HCT116 (cell line): ENCODE results near the gene ANKRD10. TPM values are rescaled to one million over a fixed set of nuclear protein-coding genes. Genes with fewer than 3 reads are reported as not detected.

Experiments used
- ATAC-seq: fragments of 200-7000 bp; cut with Tn5 transposase; 2 replicates; pipeline ENCODE4 v1.9.1; 2020; ENCODE audit warnings: mild to moderate bottlenecking, moderate library complexity
- BruUV-seq: library from RNA; stranded (reverse); fragments of 400-500 nt; replicated peaks from 2 replicates; lab custom pipeline; 2021; lab: Mats Ljungman, UMichigan
- CTCF ChIA-PET: fragments of 300-600 bp; sonication (Branson Sonifier 250); formaldehyde crosslinking; loops from one replicate; lab custom pipeline; 2021; ENCODE audit warnings: antibody characterized with exemption; lab: Charles Lee
- POLR2A ChIA-PET: fragments of 300-600, 350-600 bp; sonication (Branson Sonifier 250); formaldehyde crosslinking; loops from one replicate; lab custom pipeline; 2021; ENCODE audit warnings: antibody characterized with exemption; lab: Charles Lee
- RAD21 ChIA-PET, 2 experiments: fragments of 300-600 bp; sonication (Branson Sonifier 250); formaldehyde crosslinking; loops; one replicate each; lab custom pipeline; 2023; ENCODE audit warnings: low total read pairs in 2 of 2; ENCODE audit not compliant: uncharacterized antibody in 2 of 2, unreplicated experiment in 2 of 2, low non-redundant PET in 1 of 2; lab: Charles Lee
- DNase-seq: peaks from one replicate; pipeline ENCODE4 v3.0.0-alpha.2; 2010; ENCODE audit warnings: low read depth, low spot score
- H2AFZ ChIP-seq: fragments of 200-600 bp; shearing (Covaris generic), sonication (generic); 2 replicates; pipeline ENCODE4 v1.6.1; 2017; ENCODE audit warnings: low read depth, mixed run types, mixed read lengths, antibody characterized with exemption, low read length; ENCODE audit not compliant: poor library complexity, severe bottlenecking
- H3K27ac ChIP-seq: 2 replicates; pipeline ENCODE4 v1.5.1; 2012; ENCODE audit warnings: low read depth, low read length
- H3K27me3 ChIP-seq: fragments of 200-600 bp; sonication (generic); 2 replicates; pipeline ENCODE4 v1.6.1; 2016; ENCODE audit warnings: mixed run types, low read length, mixed read lengths; ENCODE audit not compliant: insufficient read depth
- H3K36me3 ChIP-seq, 2 experiments: fragments of 200-500 bp in 1 of 2; fragments of 200-600 bp in 1 of 2; sonication (Bioruptor generic) in 1 of 2; sonication (generic) in 1 of 2; 2 replicates each; pipeline versions ENCODE4 v1.5.1 to v1.6.1; 2014 to 2016; ENCODE audit warnings: low read length in 2 of 2, inconsistent platforms in 1 of 2, mixed read lengths in 1 of 2, mixed run types in 1 of 2; ENCODE audit not compliant: insufficient read depth in 2 of 2, control insufficient read depth in 1 of 2
- H3K4me1 ChIP-seq, 2 experiments: fragments of 200-600 bp in 1 of 2; sonication (generic) in 1 of 2; 2 replicates each; pipeline versions ENCODE4 v1.5.1 to v1.6.1; 2012 to 2017; ENCODE audit warnings: low read length in 2 of 2, inconsistent platforms in 1 of 2, mild to moderate bottlenecking in 1 of 2, mixed read lengths in 1 of 2, mixed run types in 1 of 2, moderate library complexity in 1 of 2; ENCODE audit not compliant: insufficient read depth in 2 of 2, control insufficient read depth in 1 of 2
- H3K4me2 ChIP-seq: fragments of 200-600 bp; sonication (generic); 2 replicates; pipeline ENCODE4 v1.6.1; 2017; ENCODE audit warnings: mixed run types, low read length, mixed read lengths
- H3K4me3 ChIP-seq, 2 experiments: fragments of 200-600 bp in 1 of 2; sonication (generic) in 1 of 2; replicated peaks in 1 of 2; 2 replicates each; pipeline ENCODE4 v1.5.1; 2011 to 2016; ENCODE audit warnings: low read length in 2 of 2, control low read depth in 1 of 2, low read depth in 1 of 2, mild to moderate bottlenecking in 1 of 2, mixed read lengths in 1 of 2, mixed run types in 1 of 2
- H3K79me2 ChIP-seq: fragments of 200-600 bp; sonication (generic); 2 replicates; pipeline ENCODE4 v1.6.1; 2017; ENCODE audit warnings: mild to moderate bottlenecking, mixed run types, low read length, moderate library complexity, mixed read lengths; ENCODE audit not compliant: insufficient read depth
- H3K9ac ChIP-seq: fragments of 200-600 bp; sonication (generic); 2 replicates; pipeline ENCODE4 v1.6.1; 2016; ENCODE audit warnings: low read length, mixed read lengths
- H3K9me2 ChIP-seq: fragments of 200-600 bp; sonication (generic), shearing (Covaris generic); 2 replicates; pipeline ENCODE4 v1.6.1; 2017; ENCODE audit warnings: mixed run types, mild to moderate bottlenecking, moderate library complexity; ENCODE audit not compliant: insufficient read depth
- H3K9me3 ChIP-seq, 2 experiments: fragments of 200-500 bp in 1 of 2; fragments of 200-600 bp in 1 of 2; sonication (Bioruptor generic) in 1 of 2; sonication (generic) in 1 of 2; 2 replicates each; pipeline ENCODE4 v1.6.1; 2014 to 2017; ENCODE audit warnings: low read length in 2 of 2, mixed read lengths in 2 of 2, inconsistent platforms in 1 of 2, low read depth in 1 of 2, mild to moderate bottlenecking in 1 of 2, mixed run types in 1 of 2, moderate library complexity in 1 of 2; ENCODE audit not compliant: control insufficient read depth in 1 of 2, insufficient read depth in 1 of 2
- H4K20me1 ChIP-seq: fragments of 200-600 bp; sonication (generic), shearing (Covaris generic); 2 replicates; pipeline ENCODE4 v1.6.1; 2017; ENCODE audit warnings: mixed run types, mild to moderate bottlenecking, moderate library complexity; ENCODE audit not compliant: insufficient read depth
- CEBPB ChIP-seq: IDR thresholded peaks from 2 replicates; pipeline ENCODE4 v1.6.1; 2012; ENCODE audit warnings: low read depth
- CTCF ChIP-seq, 3 experiments: fragments of 200-600 bp in 1 of 3; sonication (generic) in 1 of 3; IDR thresholded peaks in 2 of 3; conservative IDR thresholded peaks in 1 of 3; 2 replicates each; pipeline ENCODE4 v1.5.1; 2012 to 2017; ENCODE audit warnings: low read depth in 2 of 3, low read length in 2 of 3, antibody characterized with exemption in 1 of 3, borderline replicate concordance in 1 of 3, control low read depth in 1 of 3, mild to moderate bottlenecking in 1 of 3, mixed read lengths in 1 of 3, mixed run types in 1 of 3, moderate library complexity in 1 of 3; ENCODE audit not compliant: insufficient read depth in 1 of 3
- EGR1 ChIP-seq: IDR thresholded peaks from 2 replicates; pipeline ENCODE4 v1.6.1; 2012; ENCODE audit warnings: low read depth
- EZH2phosphoT487 ChIP-seq: fragments of 200-600 bp; IDR thresholded peaks from 2 replicates; pipeline ENCODE4 v1.6.1; 2018; ENCODE audit warnings: antibody characterized with exemption, borderline replicate concordance
- POLR2AphosphoS5 ChIP-seq: IDR thresholded peaks from 2 replicates; pipeline ENCODE4 v1.6.1; 2011; ENCODE audit warnings: mild to moderate bottlenecking, low read depth, low read length, moderate library complexity
- RAD21 ChIP-seq: IDR thresholded peaks from 2 replicates; pipeline ENCODE4 v1.6.1; 2012; ENCODE audit warnings: low read depth, mild to moderate bottlenecking
- SRF ChIP-seq: IDR thresholded peaks from 2 replicates; pipeline ENCODE4 v1.6.1; 2012; ENCODE audit warnings: low read depth
- intact Hi-C: fragments of 100-400 bp; cut with micrococcal nuclease; formaldehyde crosslinking; loops from 2 replicates; pipeline ENCODE4 v1.10.0; 2022
- total RNA-seq: library from RNA; stranded (reverse); gene quantifications from one replicate; pipeline ENCODE4 v1.2.1, GENCODE V29; 2021; ENCODE audit not compliant: unreplicated experiment

The ANKRD10 gene
- total RNA-seq, 1 experiment from 2014 or later: 173 TPM

DNA sequence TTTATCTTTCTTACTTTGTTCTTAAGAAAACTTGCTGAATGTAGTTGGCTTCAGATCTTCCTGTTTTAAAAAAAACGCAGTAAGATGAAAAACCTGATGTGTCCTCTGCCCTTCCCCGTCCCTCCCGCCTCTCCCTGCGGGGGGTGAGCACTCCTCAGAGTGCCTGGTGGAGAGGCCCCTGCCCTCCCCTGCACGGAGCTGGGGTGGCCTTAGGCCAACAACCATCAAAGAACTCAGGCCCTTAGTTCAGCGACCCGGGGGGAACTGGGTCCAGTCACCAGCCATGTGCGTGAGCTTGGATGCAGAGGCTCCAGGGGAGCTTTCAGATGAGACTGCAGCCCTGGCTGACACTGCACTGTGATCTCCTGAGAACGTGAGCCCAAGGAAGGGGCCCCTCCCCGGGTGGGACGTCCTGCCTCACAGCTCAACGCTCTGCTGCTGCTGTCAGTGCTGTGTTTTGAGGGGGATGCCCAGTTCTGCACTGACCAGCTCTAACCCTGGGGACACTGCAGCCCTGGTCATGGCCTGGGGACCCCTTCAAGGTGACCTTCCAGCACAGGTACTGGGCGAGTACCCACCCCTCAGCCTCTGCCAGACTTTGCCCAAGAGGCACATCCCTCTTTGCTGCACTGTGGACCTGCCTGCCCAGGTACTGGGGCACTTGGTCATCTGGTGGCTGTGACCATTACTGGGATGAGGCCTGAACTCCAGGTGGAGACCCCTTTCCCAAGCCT lies 42.7 kb downstream of the ANKRD10 start:
- Histone ChIP-seq H3K27ac (no peak overlapping the region), H3K9ac (no peak overlapping the region), H2AFZ (no peak overlapping the region), H3K4me2 (no peak overlapping the region), H3K27me3 (no peaks in the 10 kb centered on the region), H3K4me1 (peaks cover 21 to 61% of the 10 kb centered on the region in 2 experiments), H4K20me1 (no peaks in the 10 kb centered on the region), H3K4me3 (no peak overlapping the region), H3K36me3 (no peaks in the 10 kb centered on the region), H3K9me3 (no peaks in the 10 kb centered on the region), H3K9me2 (no peaks in the 10 kb centered on the region), H3K79me2 (no peaks in the 10 kb centered on the region)
- TF ChIP-seq POLR2AphosphoS5: no peak
- no peak for TF ChIP-seq CEBPB
- no peak for TF ChIP-seq EGR1
- TF ChIP-seq EZH2phosphoT487: no peak
- no peak for TF ChIP-seq RAD21
- no peak for TF ChIP-seq CTCF (IDR thresholded peaks at IDR 0.05 in 2 of 3, conservative IDR thresholded peaks at IDR 0.05 in 1 of 3; ENCODE audit: borderline replicate concordance in 1 of 3, insufficient read depth in 1 of 3, low read depth in 2 of 3, low read length in 2 of 3)
- no peak for TF ChIP-seq SRF
- ChIA-PET CTCF (no interaction called here), RAD21 (no interaction called here), POLR2A (interaction anchor here (1.0 kb wide), 1 partner anchor 160 kb away, joined by 5 read pairs; no protein-coding TSS in a partner anchor)
- ATAC-seq (no peak), DNase-seq (no peak)
- no TSS peak for BruUV-seq
- intact Hi-C loops: no loop called here
